Omental fat pad (tissue), 4 donors: ENCODE measurements around the gene STAT4. TPM values are rescaled to one million over a fixed set of nuclear protein-coding genes. Genes with fewer than 3 reads are reported as not detected.
"Not testable (repeated sequence)": the region's sequence is repeated elsewhere in the genome, so short reads cannot be mapped to it uniquely, and the experiment has no call there.

Experiments used
- ATAC-seq: fragments of 150-250 bp; one replicate; pipeline ENCODE4 v1.9.1; 2016; ENCODE audit warnings: mild to moderate bottlenecking, moderate library complexity; ENCODE audit not compliant: low FRiP score
- DNase-seq: peaks from one replicate; pipeline ENCODE4 v3.0.0-alpha.2; 2019; ENCODE audit warnings: low spot score
- total RNA-seq, 4 donors: library from RNA; depleted of rRNA; stranded (reverse); fragments of >200 nt; gene quantifications; one replicate each; pipeline ENCODE4 v1.1.0, GENCODE V29; 2016
- TF ChIP-seq, protein P1 (sequence below), 3 donors: fragments of 450-650 bp; IDR thresholded peaks; one replicate each; pipeline ENCODE4 v1.5.1; 2016 to 2017; ENCODE audit warnings: antibody characterized with exemption in 3 of 3, mild to moderate bottlenecking in 3 of 3, moderate library complexity in 2 of 3

The STAT4 gene
- total RNA-seq, 4 donors from 2014 or later, result 4.6 to 29.4 (median 10.5) TPM

DNA sequence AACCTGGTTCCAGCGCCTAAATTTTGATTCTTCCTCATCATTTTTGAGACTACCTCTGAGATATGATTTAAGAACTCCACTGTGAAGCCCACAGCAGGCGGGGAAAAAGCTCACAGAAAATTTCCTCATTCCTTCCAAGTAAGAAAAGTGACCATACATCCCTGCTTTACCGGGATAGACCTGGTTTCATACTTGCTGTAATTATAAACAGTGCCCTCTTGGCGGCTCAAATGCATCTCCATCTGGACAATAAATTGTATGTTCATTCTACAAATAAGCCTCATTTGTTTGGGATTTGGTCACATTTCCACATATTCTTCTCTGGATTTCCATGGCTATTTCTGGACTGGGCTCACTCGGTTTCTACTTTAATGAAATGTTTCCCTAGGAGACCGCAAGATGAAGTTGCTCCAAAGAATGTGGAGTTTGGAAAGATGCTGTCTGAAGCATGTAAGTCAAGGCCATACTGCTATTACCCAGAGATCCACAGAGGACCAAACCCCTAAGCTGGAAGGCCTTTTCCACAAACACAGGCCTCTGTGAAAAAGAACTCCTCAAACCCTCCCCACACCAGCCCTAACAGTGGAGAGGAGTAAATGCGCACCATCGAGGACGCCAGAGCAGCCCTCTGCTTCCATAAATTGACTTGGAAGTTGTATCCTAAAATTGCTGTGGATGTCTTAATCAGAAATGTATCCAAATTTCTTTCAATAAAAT lies 150.7 kb downstream of the STAT4 start:
- TF ChIP-seq, protein P1, sequence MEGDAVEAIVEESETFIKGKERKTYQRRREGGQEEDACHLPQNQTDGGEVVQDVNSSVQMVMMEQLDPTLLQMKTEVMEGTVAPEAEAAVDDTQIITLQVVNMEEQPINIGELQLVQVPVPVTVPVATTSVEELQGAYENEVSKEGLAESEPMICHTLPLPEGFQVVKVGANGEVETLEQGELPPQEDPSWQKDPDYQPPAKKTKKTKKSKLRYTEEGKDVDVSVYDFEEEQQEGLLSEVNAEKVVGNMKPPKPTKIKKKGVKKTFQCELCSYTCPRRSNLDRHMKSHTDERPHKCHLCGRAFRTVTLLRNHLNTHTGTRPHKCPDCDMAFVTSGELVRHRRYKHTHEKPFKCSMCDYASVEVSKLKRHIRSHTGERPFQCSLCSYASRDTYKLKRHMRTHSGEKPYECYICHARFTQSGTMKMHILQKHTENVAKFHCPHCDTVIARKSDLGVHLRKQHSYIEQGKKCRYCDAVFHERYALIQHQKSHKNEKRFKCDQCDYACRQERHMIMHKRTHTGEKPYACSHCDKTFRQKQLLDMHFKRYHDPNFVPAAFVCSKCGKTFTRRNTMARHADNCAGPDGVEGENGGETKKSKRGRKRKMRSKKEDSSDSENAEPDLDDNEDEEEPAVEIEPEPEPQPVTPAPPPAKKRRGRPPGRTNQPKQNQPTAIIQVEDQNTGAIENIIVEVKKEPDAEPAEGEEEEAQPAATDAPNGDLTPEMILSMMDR (IDR thresholded peaks at IDR 0.05), result no peak
- DNase-seq (no peak), ATAC-seq (no peak)

DNA sequence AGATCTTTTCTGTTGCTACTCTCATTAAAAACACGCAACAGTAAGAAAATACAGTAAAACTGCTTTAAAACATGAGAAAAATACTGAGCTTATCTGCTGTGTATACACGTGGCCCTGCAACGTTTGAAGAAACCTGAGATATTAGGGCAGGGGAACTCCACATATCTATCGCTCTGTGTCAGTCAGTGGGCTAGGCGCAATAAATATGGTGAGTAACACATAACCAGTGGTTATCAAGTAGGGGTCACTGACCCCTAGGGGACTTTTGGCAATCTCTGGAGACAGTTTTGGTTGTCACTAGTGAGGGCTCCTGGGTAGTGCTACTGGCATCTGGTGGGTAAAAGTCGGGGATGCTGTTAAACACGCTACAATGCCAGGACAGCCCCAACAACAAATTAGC lies 151.7 kb downstream of the STAT4 start:
- TF ChIP-seq, protein P1 (IDR thresholded peaks at IDR 0.05), result no peak
- DNase-seq (no peak), ATAC-seq (no peak)

DNA sequence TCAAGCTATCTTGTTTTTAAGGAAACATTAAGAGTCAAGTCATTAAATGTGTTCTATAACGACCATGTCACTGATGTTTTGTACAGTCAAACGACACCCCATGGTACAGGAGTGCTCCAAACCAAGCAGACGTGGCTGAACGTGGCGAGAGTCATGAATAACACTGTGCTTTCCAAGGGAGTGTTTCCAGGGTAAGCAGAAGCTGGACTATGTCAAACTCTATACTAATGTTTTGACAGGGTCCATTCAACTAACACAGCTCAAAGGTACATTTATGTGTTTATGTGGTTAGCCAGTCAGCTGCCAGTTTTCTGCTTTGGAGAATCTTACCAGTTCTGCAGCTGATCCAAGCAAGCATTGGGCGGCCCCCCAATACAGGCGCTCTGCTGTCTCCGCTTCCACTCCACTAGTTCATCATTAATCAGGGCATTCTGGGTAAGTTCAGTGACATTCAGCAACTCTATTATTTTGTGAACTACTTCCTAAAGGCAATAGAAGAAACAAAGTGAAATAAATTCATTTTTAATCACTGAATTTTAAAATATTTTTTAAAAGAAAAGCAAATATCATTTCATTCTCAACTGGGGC lies 153.2 kb downstream of the STAT4 start:
- TF ChIP-seq, protein P1 (IDR thresholded peaks at IDR 0.05), result no peak
- ATAC-seq (no peak), DNase-seq (no peak)

DNA sequence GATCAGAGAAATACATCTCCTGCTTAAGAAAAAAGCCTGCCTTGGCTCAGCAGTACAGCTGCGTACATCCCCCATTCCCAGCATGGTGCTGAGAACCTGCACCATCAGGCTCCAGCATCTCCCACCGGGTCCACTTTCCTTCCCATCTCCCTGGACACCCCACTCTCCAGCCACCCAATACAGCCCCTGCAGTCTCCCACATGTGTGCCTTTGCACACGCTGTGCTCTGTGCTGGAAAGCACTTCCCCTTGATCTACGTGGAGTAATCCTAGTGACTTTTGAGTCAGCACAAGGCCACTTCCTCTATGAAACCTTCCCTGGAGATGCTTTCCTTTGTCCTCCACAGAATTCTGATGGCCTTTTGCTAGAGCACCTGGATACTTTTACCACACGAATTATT lies 153.8 kb downstream of the STAT4 start:
- ATAC-seq (no peak), DNase-seq (no peak)
- TF ChIP-seq, protein P1 (IDR thresholded peaks at IDR 0.05), result no peak

DNA sequence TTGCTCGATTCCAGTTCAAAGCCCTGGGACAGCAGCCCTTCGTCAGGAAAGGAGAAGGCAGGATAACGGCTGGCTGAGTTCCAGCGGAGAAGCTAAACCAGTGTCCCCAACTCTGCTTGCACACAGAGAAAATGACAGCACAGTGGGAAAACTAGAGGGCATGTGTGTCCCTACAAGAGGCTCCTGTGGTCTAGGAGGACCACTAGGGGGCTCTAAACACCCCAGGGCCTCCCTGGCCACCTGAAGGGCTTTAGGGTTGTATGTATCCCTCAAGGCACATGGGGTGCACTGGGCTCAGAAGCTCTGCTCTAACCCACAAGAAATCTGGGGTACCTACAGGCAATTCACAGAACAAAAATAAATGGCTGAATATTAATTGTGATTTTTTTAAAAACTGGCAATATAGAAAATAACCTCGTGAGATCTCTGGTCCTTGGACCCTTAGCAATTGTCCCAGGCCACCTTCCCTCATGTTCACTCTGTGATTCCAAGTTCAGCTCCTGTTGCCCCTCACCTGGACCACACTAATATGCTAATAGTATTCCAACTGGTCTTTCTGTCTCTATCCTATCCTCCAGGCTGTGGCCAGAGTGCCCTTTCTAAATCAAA lies 154.4 kb downstream of the STAT4 start:
- ATAC-seq, result peak; percentile 42
- TF ChIP-seq, protein P1 (IDR thresholded peaks at IDR 0.05), result no peak
- no peak for DNase-seq

DNA sequence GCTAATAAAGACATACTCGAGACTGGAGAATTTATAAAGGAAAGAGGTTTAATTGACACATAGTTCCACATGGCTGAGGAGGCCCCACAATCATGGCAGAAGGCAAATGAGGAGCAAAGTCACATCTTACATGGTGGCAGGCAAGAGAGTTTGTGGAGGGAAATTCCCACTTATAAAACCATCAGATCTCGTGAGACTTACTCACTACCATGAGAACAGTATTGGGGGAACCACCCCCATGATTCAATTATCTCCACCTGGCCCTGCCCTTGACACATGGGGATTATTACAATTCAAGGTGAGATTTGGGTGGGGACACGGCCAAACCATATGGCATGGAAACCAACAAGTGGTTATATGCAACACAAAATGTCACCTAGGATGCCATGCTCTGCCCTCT lies 155.5 kb downstream of the STAT4 start:
- DNase-seq, result not testable (repeated sequence)

DNA sequence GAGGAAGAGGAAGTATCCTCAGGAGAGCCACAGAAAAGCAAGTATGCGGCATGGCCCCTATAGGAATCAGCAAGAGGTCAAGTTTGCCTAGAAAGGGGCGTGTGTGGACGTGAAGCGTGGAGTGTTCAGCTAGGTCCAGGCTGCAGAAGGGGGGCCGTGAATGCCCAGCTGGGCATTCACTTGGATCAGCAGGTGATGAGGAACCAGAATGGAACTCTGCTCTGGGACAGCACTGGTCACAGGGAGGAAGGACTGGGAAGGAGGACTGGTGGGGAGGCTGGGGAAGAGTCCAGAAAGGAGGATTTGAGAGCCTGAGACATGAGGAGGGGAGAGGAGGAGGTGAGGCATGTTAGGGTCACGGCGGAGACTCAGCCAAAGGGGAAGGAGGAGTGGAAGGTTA lies 156.6 kb downstream of the STAT4 start:
- ATAC-seq (no peak), DNase-seq (no peak)
- TF ChIP-seq, protein P1 (IDR thresholded peaks at IDR 0.05), result no peak

More for the DNA sequence above, 155.5 kb downstream of the STAT4 start:
- not testable (repeated sequence) for ATAC-seq
